Spleen (tissue), 11 donors: ENCODE measurements around the gene TLK1. TPM values are rescaled to one million over a fixed set of nuclear protein-coding genes. Genes with fewer than 3 reads are reported as not detected.

ENCODE experiments used
- DNase-seq: peaks from one replicate; pipeline ENCODE4 v3.0.0-alpha.2; 2020
- H3K27ac ChIP-seq, 8 donors: fragments of 200-600 bp; sonication (generic) in 7 of 8; 1 replicate in 4 of 8; 2 replicates in 4 of 8; pipeline versions ENCODE4 v1.5.0 to v1.8.0; 2016 to 2021; ENCODE audit warnings: inconsistent platforms in 4 of 8, mild to moderate bottlenecking in 4 of 8, moderate library complexity in 1 of 8
- H3K27me3 ChIP-seq, 7 donors: fragments of 200-600 bp; sonication (generic) in 6 of 7; replicated peaks in 1 of 7; 1 replicate in 4 of 7; 2 replicates in 3 of 7; pipeline versions ENCODE4 v1.5.0 to v1.8.0; 2016 to 2021; ENCODE audit warnings: inconsistent platforms in 3 of 7, mild to moderate bottlenecking in 1 of 7
- H3K36me3 ChIP-seq, 6 donors: fragments of 200-600 bp; sonication (generic) in 5 of 6; 1 replicate in 4 of 6; 2 replicates in 2 of 6; pipeline versions ENCODE4 v1.5.0 to v1.8.0; 2016 to 2021; ENCODE audit warnings: inconsistent platforms in 2 of 6
- H3K4me1 ChIP-seq, 6 donors: fragments of 200-600 bp; sonication (generic) in 5 of 6; 1 replicate in 3 of 6; 2 replicates in 3 of 6; pipeline versions ENCODE4 v1.5.0 to v1.8.0; 2016 to 2021; ENCODE audit warnings: inconsistent platforms in 3 of 6
- H3K4me3 ChIP-seq, 8 donors: fragments of 200-600 bp; sonication (generic) in 7 of 8; 1 replicate in 4 of 8; 2 replicates in 4 of 8; pipeline versions ENCODE4 v1.5.0 to v1.8.0; 2016 to 2021; ENCODE audit warnings: inconsistent platforms in 4 of 8, mild to moderate bottlenecking in 4 of 8, moderate library complexity in 2 of 8
- H3K9me3 ChIP-seq, 8 donors: fragments of 200-600 bp; sonication (generic) in 7 of 8; 1 replicate in 4 of 8; 2 replicates in 4 of 8; pipeline versions ENCODE4 v1.5.0 to v1.8.0; 2016 to 2021; ENCODE audit warnings: inconsistent platforms in 4 of 8
- POLR2A ChIP-seq, 3 donors: fragments of 450-650 bp; IDR thresholded peaks; one replicate each; pipeline ENCODE4 v1.5.1; 2017; ENCODE audit warnings: antibody characterized with exemption in 3 of 3, mild to moderate bottlenecking in 1 of 3
- POLR2AphosphoS5 ChIP-seq, 3 donors: sonication (generic); formaldehyde crosslinking; IDR thresholded peaks; one replicate each; pipeline ENCODE4 v1.5.1; 2017; ENCODE audit warnings: antibody characterized with exemption in 3 of 3
- WGBS, 5 donors: extraction: QIAGEN DNeasy Blood & Tissue Kit in 3 of 5; methylation state at CpG; one replicate each; pipeline versions ENCODE4 v1.1.5 to v1.1.7; 2013 to 2018; 5-methylcytosine and 5-hydroxymethylcytosine counted together
- intact Hi-C: fragments of 100-400 bp; cut with DNase I; formaldehyde crosslinking; loops from one replicate; pipeline ENCODE4 v1.15.0; 2023; ENCODE audit warnings: low total_unique reads
- polyA plus RNA-seq, 3 donors: library from polyadenylated mRNA; stranded (reverse); fragments of 200-250 nt; gene quantifications; one replicate each; pipeline ENCODE4 v1.2.1, GENCODE V29; 2013
- total RNA-seq, 7 donors: library from RNA; depleted of rRNA in 3 of 7; stranded (reverse); fragments of >200 nt in 3 of 7; fragmentation: NEBNext Ultra II Directional in 4 of 7; extraction: Animal tissue kit (Norgen Biotek cat#: 25700) in 4 of 7; gene quantifications; one replicate each; pipeline versions ENCODE4 v1.1.0 to v1.2.1, GENCODE V29; 2016 to 2021
- TF ChIP-seq, protein P1 (sequence below), 11 experiments: fragments of 200-600 bp in 7 of 11; fragments of 450-650 bp in 4 of 11; sonication (generic) in 4 of 11; IDR thresholded peaks in 8 of 11; conservative IDR thresholded peaks in 3 of 11; 1 replicate in 7 of 11; 2 replicates in 4 of 11; pipeline versions ENCODE4 v1.4.0 to v1.8.0; 2016 to 2021; ENCODE audit warnings: antibody characterized with exemption in 11 of 11, inconsistent platforms in 4 of 11, mild to moderate bottlenecking in 1 of 11
- donor health status: healthy with polysubstance abuse.
- donor health status: DM: no; HTN: no; CAD: no; lungs with moderate emphysema.
- donor health status: DM: no; HTN: no; CAD: no.
- donor health status: Bipolar disorder and iron deficiency.
- donor health status: healthy.
- donor health status: DM: no; HTN: no; CAD: no.
- donor health status: DM: yes; HTN: yes; CAD: no.

The TLK1 gene
- total and polyA plus RNA-seq, 10 donors, result 19.7 to 100.0 (median 81.7) TPM

GRCh38 chr2:171173087-171173486, 12.4 kb upstream of the TLK1 start:
- intact Hi-C loops, result no loop called here
- no peak overlapping the region for H3K4me3 ChIP-seq
- WGBS, 5 donors, result 72 to 85% (median 81%) methylated on average over 1 of the region's 1 CpG
- H3K9me3 ChIP-seq, result peaks cover 0 to 4% (median 0%) of the 10 kb centered on the region in 8 donors
- no peaks in the 10 kb centered on the region for H3K36me3 ChIP-seq
- H3K27ac ChIP-seq, result no peak overlapping the region
- H3K4me1 ChIP-seq, result no peaks in the 10 kb centered on the region
- no peaks in the 10 kb centered on the region for H3K27me3 ChIP-seq
- no peak for DNase-seq
- TF ChIP-seq, protein P1, sequence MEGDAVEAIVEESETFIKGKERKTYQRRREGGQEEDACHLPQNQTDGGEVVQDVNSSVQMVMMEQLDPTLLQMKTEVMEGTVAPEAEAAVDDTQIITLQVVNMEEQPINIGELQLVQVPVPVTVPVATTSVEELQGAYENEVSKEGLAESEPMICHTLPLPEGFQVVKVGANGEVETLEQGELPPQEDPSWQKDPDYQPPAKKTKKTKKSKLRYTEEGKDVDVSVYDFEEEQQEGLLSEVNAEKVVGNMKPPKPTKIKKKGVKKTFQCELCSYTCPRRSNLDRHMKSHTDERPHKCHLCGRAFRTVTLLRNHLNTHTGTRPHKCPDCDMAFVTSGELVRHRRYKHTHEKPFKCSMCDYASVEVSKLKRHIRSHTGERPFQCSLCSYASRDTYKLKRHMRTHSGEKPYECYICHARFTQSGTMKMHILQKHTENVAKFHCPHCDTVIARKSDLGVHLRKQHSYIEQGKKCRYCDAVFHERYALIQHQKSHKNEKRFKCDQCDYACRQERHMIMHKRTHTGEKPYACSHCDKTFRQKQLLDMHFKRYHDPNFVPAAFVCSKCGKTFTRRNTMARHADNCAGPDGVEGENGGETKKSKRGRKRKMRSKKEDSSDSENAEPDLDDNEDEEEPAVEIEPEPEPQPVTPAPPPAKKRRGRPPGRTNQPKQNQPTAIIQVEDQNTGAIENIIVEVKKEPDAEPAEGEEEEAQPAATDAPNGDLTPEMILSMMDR (IDR thresholded peaks at IDR 0.05 in 8 of 11, conservative IDR thresholded peaks at IDR 0.05 in 3 of 11), result no peak
- TF ChIP-seq POLR2A (IDR thresholded peaks at IDR 0.05) (no peak), POLR2AphosphoS5 (IDR thresholded peaks at IDR 0.05) (no peak)

DNA sequence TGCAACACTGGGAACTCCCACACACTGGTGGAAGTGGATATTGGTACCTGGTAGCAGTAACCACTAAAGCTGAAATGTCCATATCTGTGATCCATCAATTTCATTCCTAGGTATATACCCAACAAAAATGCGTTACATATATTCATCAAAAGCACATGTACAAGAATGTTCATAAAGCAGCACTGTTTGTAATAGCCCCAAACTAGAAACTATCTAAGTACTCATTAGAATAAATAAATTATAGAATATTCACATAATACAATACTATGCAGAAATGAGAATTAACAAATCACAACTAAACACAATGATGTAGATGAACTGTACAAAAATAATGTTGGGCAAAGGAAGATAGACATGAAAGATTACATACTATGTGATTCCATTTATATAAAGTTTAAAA, 11.1 kb upstream of the TLK1 start:
- no peak for DNase-seq
- peaks cover 0 to 4% (median 0%) of the 10 kb centered on the region in 8 donors for H3K9me3 ChIP-seq
- intact Hi-C loops, result no loop called here
- H3K27me3 ChIP-seq, result no peaks in the 10 kb centered on the region
- no peak overlapping the region for H3K4me3 ChIP-seq
- H3K27ac ChIP-seq, result no peak overlapping the region
- WGBS, 5 donors, result 95 to 100% (median 96%) methylated on average over 1 of the region's 1 CpG
- H3K36me3 ChIP-seq, result no peaks in the 10 kb centered on the region
- no peaks in the 10 kb centered on the region for H3K4me1 ChIP-seq
- TF ChIP-seq POLR2AphosphoS5 (IDR thresholded peaks at IDR 0.05) (no peak), POLR2A (IDR thresholded peaks at IDR 0.05) (no peak)

- Histone ChIP-seq H3K4me1 (no peaks in the 10 kb centered on the region), H3K27me3 (no peaks in the 10 kb centered on the region), H3K4me3 (no peak overlapping the region), H3K27ac (no peak overlapping the region), H3K36me3 (no peaks in the 10 kb centered on the region), H3K9me3 (peaks cover 0 to 4% (median 0%) of the 10 kb centered on the region in 8 donors)
- TF ChIP-seq, protein P1 (IDR thresholded peaks at IDR 0.05 in 8 of 11, conservative IDR thresholded peaks at IDR 0.05 in 3 of 11), result no peak
- intact Hi-C loops, result no loop called here
- no peak for DNase-seq
Observed at GRCh38 chr2:171169839-171170238, 9.1 kb upstream of the TLK1 start.

- Histone ChIP-seq H3K9me3 (peaks cover 0 to 4% (median 0%) of the 10 kb centered on the region in 8 donors), H3K4me3 (no peak overlapping the region), H3K36me3 (no peaks in the 10 kb centered on the region), H3K27me3 (no peaks in the 10 kb centered on the region), H3K4me1 (peaks cover 0 to 1% (median 0%) of the 10 kb centered on the region in 6 donors), H3K27ac (no peak overlapping the region)
- no peak for DNase-seq
- no peak for TF ChIP-seq POLR2A (IDR thresholded peaks at IDR 0.05)
- 59 to 75% (median 66%) methylated on average over 2 of the region's 2 CpGs for WGBS, 5 donors
- intact Hi-C loops, result no loop called here
Observed at GRCh38 chr2:171169333-171169732, 8.6 kb upstream of the TLK1 start.

- H3K9me3 ChIP-seq, result peaks cover 0 to 2% (median 0%) of the 10 kb centered on the region in 8 donors
- H3K4me3 ChIP-seq, result no peak overlapping the region
- no peak for DNase-seq
- H3K27ac ChIP-seq, result no peak overlapping the region
- intact Hi-C loops, result no loop called here
- 81 to 100% (median 90%) methylated on average over 1 of the region's 1 CpG for WGBS, 5 donors
- no peaks in the 10 kb centered on the region for H3K36me3 ChIP-seq
- H3K4me1 ChIP-seq, result peaks cover 0 to 20% (median 15%) of the 10 kb centered on the region in 6 donors
- no peaks in the 10 kb centered on the region for H3K27me3 ChIP-seq
- TF ChIP-seq, protein P1 (IDR thresholded peaks at IDR 0.05 in 8 of 11, conservative IDR thresholded peaks at IDR 0.05 in 3 of 11), result no peak
- TF ChIP-seq POLR2AphosphoS5 (IDR thresholded peaks at IDR 0.05), result no peak
- TF ChIP-seq POLR2A (IDR thresholded peaks at IDR 0.05), result no peak
Observed at GRCh38 chr2:171167352-171167997, 6.8 kb upstream of the TLK1 start.
